K562 (cell line): ENCODE measurements around the gene ACADM. TPM values are rescaled to one million over a fixed set of nuclear protein-coding genes. Genes with fewer than 3 reads are reported as not detected.

Source experiments
- CBFB ChIP-seq: sonication (generic); formaldehyde crosslinking; IDR thresholded peaks from 2 replicates; pipeline ENCODE4 v1.4.0; 2020; ENCODE audit warnings: mild to moderate bottlenecking, missing genetic modification reagents
- CXXC5 ChIP-seq: fragments of 250-450 bp; sonication (Bioruptor Pico); IDR thresholded peaks from 2 replicates; pipeline ENCODE4 v1.8.0; 2022; ENCODE audit warnings: inconsistent platforms, mild to moderate bottlenecking, moderate library complexity
- HOMEZ ChIP-seq: fragments of 250-450 bp; sonication (Bioruptor Pico); IDR thresholded peaks from 2 replicates; pipeline ENCODE4 v1.4.0; 2020; ENCODE audit warnings: mild to moderate bottlenecking, moderate library complexity
- NCOA1 ChIP-seq: fragments of 450-650 bp; IDR thresholded peaks from 2 replicates; pipeline ENCODE4 v1.6.1; 2016; ENCODE audit warnings: low read depth
- NR2C1 ChIP-seq, 2 experiments: fragments of 450-650 bp; IDR thresholded peaks; 2 replicates each; pipeline ENCODE4 v1.6.1; 2017; ENCODE audit warnings: mild to moderate bottlenecking in 2 of 2, antibody characterized with exemption in 1 of 2, inconsistent platforms in 1 of 2, missing compliant biosample characterization in 1 of 2, missing genetic modification characterization in 1 of 2
- POLR2A ChIP-seq: fragments of 450-650 bp; conservative IDR thresholded peaks from 2 replicates; pipeline ENCODE4 v1.6.1; 2016
- POLR2G ChIP-seq: fragments of 200-400 bp; formaldehyde crosslinking; IDR thresholded peaks from 2 replicates; pipeline ENCODE4 v1.6.1; 2017; ENCODE audit warnings: low read depth, mild to moderate bottlenecking, antibody characterized with exemption, low read length, moderate library complexity
- SUPT5H ChIP-seq: fragments of 450-650 bp; IDR thresholded peaks from 2 replicates; pipeline ENCODE4 v1.6.1; 2016
- TAF9B ChIP-seq: fragments of 450-650 bp; IDR thresholded peaks from 2 replicates; pipeline ENCODE4 v1.6.1; 2018; ENCODE audit warnings: mild to moderate bottlenecking; ENCODE audit not compliant: partially characterized antibody
- TGIF2 ChIP-seq: sonication (generic); formaldehyde crosslinking; IDR thresholded peaks from 2 replicates; pipeline ENCODE4 v1.8.1; 2022; ENCODE audit warnings: mild to moderate bottlenecking, missing genetic modification reagents, moderate library complexity
- ZNF146 ChIP-seq: IDR thresholded peaks from one replicate; pipeline ENCODE4 v1.6.1; 2018; ENCODE audit warnings: missing compliant biosample characterization; ENCODE audit not compliant: unreplicated experiment
- ZNF318 ChIP-seq, 2 experiments: fragments of 450-650 bp; IDR thresholded peaks; 2 replicates each; pipeline ENCODE4 v1.6.1; 2016; ENCODE audit warnings: mild to moderate bottlenecking in 2 of 2, borderline replicate concordance in 1 of 2, low read depth in 1 of 2, moderate library complexity in 1 of 2
- polyA plus RNA-seq, 8 experiments: library from polyadenylated mRNA; depleted of rRNA in 4 of 8; stranded (reverse) in 5 of 8; unstranded in 3 of 8; fragments of >200 nt; fragmentation: Nextera tagmentation in 2 of 8; fragmentation: Illumina TruSeq in 1 of 8; extraction: Ambion mirVana in 2 of 8; extraction: Trizol in 1 of 8; gene quantifications; 2 replicates each; pipeline versions ENCODE4 v1.2.1 to v1.2.3, GENCODE V29; 2011 to 2014; ENCODE audit warnings: inconsistent platforms in 1 of 8, missing spikeins in 1 of 8
- total RNA-seq, 7 experiments: library from RNA; depleted of rRNA in 6 of 7; stranded (reverse); fragments of >200 nt in 6 of 7; fragmentation: Illumina TruSeq in 2 of 7; extraction: Trizol in 2 of 7; gene quantifications; 2 replicates each; pipeline versions ENCODE4 v1.2.1 to v1.2.3, GENCODE V29; 2011 to 2021; ENCODE audit warnings: low replicate concordance in 1 of 7
- TF ChIP-seq, protein P1 (sequence below): fragments of 150-350 bp; IDR thresholded peaks from 2 replicates; pipeline ENCODE4 v1.6.1; 2014; ENCODE audit warnings: low read depth, mild to moderate bottlenecking, low read length, borderline replicate concordance

Gene ACADM
- total and polyA plus RNA-seq, 9 of the 15 experiments (the other 6 are each of a cell fraction or from before 2014, with no cell fraction given): 82.5 to 156 (median 123) TPM

DNA sequence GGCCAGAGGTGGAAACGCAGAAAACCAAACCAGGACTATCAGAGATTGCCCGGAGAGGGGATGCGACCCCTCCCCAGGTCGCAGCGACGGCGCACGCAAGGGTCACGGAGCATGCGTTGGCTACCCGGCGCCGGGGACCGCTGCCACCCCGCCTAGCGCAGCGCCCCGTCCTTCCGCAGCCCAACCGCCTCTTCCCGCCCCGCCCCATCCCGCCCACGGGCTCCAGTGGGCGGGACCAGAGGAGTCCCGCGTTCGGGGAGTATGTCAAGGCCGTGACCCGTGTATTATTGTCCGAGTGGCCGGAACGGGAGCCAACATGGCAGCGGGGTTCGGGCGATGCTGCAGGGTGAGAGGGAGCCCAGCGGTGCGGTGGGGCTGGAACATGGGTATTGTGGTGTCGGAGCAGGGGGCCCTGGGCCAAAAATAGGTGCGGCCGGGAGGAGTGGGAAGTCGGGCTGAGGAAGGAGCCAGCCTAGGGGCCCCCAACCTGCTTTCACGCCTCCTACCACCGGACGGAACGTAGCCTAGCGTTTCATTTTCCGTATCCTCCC lies at the start of gene ACADM (continued):
- TF ChIP-seq, protein P1, sequence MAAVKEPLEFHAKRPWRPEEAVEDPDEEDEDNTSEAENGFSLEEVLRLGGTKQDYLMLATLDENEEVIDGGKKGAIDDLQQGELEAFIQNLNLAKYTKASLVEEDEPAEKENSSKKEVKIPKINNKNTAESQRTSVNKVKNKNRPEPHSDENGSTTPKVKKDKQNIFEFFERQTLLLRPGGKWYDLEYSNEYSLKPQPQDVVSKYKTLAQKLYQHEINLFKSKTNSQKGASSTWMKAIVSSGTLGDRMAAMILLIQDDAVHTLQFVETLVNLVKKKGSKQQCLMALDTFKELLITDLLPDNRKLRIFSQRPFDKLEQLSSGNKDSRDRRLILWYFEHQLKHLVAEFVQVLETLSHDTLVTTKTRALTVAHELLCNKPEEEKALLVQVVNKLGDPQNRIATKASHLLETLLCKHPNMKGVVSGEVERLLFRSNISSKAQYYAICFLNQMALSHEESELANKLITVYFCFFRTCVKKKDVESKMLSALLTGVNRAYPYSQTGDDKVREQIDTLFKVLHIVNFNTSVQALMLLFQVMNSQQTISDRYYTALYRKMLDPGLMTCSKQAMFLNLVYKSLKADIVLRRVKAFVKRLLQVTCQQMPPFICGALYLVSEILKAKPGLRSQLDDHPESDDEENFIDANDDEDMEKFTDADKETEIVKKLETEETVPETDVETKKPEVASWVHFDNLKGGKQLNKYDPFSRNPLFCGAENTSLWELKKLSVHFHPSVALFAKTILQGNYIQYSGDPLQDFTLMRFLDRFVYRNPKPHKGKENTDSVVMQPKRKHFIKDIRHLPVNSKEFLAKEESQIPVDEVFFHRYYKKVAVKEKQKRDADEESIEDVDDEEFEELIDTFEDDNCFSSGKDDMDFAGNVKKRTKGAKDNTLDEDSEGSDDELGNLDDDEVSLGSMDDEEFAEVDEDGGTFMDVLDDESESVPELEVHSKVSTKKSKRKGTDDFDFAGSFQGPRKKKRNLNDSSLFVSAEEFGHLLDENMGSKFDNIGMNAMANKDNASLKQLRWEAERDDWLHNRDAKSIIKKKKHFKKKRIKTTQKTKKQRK: no peak
- no peak for TF ChIP-seq HOMEZ (CRISPR knock-in tag)
- peak; percentile 95 for TF ChIP-seq CXXC5
- TF ChIP-seq POLR2G: peak; percentile 100
- 0 out of 2 replicates have a peak, but pooled peaks have one; percentile 34 for TF ChIP-seq NCOA1
- peak; percentile 96 for TF ChIP-seq SUPT5H
- no peak for TF ChIP-seq ZNF318 (IDR thresholded peaks at IDR 0.05; ENCODE audit: borderline replicate concordance in 1 of 2, low read depth in 1 of 2)
- TF ChIP-seq POLR2A: peak; percentile 95
- TF ChIP-seq NR2C1 (IDR thresholded peaks at IDR 0.05): peak; percentile 78
- peak; percentile 62 for TF ChIP-seq NR2C1 (tag; IDR thresholded peaks at IDR 0.05)
- no peak for TF ChIP-seq ZNF146 (CRISPR knock-in tag)
- TF ChIP-seq TAF9B: peak; percentile 89
- peak; percentile 65; the same call in 1 of the 2 replicates for TF ChIP-seq CBFB (CRISPR knock-in tag)
- no peak for TF ChIP-seq TGIF2 (CRISPR knock-in tag)
